MM.1S (cell line): ENCODE results near the gene DNAI2.
A peak's percentile ranks its signal among the peaks of the same experiment; 100 is the strongest.

Experiments used
- DNase-seq: peaks from one replicate; pipeline ENCODE4 v3.0.0-alpha.2; 2015
- H2AFZ ChIP-seq: fragments of 300-600 bp; sonication (generic); 2 replicates; pipeline ENCODE4 v1.6.0; 2016; ENCODE audit warnings: antibody characterized with exemption, low read length
- H3F3A ChIP-seq: fragments of 300-600 bp; sonication (generic); 2 replicates; pipeline ENCODE4 v1.6.1; 2016; ENCODE audit warnings: mild to moderate bottlenecking, antibody characterized with exemption, low read length, moderate library complexity, mixed read lengths; ENCODE audit not compliant: insufficient read depth
- H3K27ac ChIP-seq: fragments of 300-600 bp; sonication (generic); 2 replicates; pipeline ENCODE4 v1.5.1; 2016; ENCODE audit warnings: mild to moderate bottlenecking, low read length
- H3K27me3 ChIP-seq: fragments of 300-600 bp; sonication (generic); replicated peaks from 2 replicates; pipeline ENCODE4 v1.6.0; 2016; ENCODE audit warnings: low read length; ENCODE audit not compliant: insufficient read depth
- H3K36me3 ChIP-seq: fragments of 300-600 bp; sonication (generic); replicated peaks from 2 replicates; pipeline ENCODE4 v1.6.1; 2016; ENCODE audit warnings: mild to moderate bottlenecking, low read length, mixed read lengths; ENCODE audit not compliant: insufficient read depth
- H3K4me1 ChIP-seq: fragments of 300-600 bp; sonication (generic); 2 replicates; pipeline ENCODE4 v1.6.1; 2016; ENCODE audit warnings: low read length, mixed read lengths
- H3K4me2 ChIP-seq: fragments of 300-600 bp; sonication (generic); 2 replicates; pipeline ENCODE4 v1.6.0; 2016; ENCODE audit warnings: low read depth, low read length
- H3K4me3 ChIP-seq: fragments of 300-600 bp; sonication (generic); 2 replicates; pipeline ENCODE4 v1.5.1; 2016; ENCODE audit warnings: low read length, mixed read lengths
- H3K79me2 ChIP-seq: fragments of 300-600 bp; sonication (generic); 2 replicates; pipeline ENCODE4 v1.6.1; 2016; ENCODE audit warnings: mixed run types, low read length, mixed read lengths
- H3K9ac ChIP-seq: fragments of 300-600 bp; sonication (generic); 2 replicates; pipeline ENCODE4 v1.6.1; 2016; ENCODE audit warnings: low read length, mixed read lengths
- H3K9me2 ChIP-seq: fragments of 300-600 bp; sonication (generic); replicated peaks from 2 replicates; pipeline ENCODE4 v1.6.1; 2016; ENCODE audit warnings: mild to moderate bottlenecking, low read length, mixed read lengths; ENCODE audit not compliant: insufficient read depth
- H3K9me3 ChIP-seq: fragments of 300-600 bp; sonication (generic); replicated peaks from 2 replicates; pipeline ENCODE4 v1.6.1; 2016; ENCODE audit warnings: mild to moderate bottlenecking, low read length, mixed read lengths; ENCODE audit not compliant: insufficient read depth
- H4K20me1 ChIP-seq: fragments of 300-600 bp; sonication (generic); 2 replicates; pipeline ENCODE4 v1.6.1; 2016; ENCODE audit warnings: mild to moderate bottlenecking, low read length, moderate library complexity, mixed read lengths; ENCODE audit not compliant: insufficient read depth
- CTCF ChIP-seq: fragments of 300-600 bp; sonication (generic); IDR thresholded peaks from 2 replicates; pipeline ENCODE4 v1.5.1; 2016; ENCODE audit warnings: antibody characterized with exemption, low read length, mixed read lengths
- EZH2 ChIP-seq: fragments of 300-600 bp; sonication (generic); optimal IDR thresholded peaks from 2 replicates; pipeline ENCODE3; 2017; ENCODE audit warnings: low read depth, mild to moderate bottlenecking, antibody characterized with exemption, low read length, mixed read lengths
- EZH2phosphoT487 ChIP-seq: fragments of 300-600 bp; sonication (generic); IDR thresholded peaks from 2 replicates; pipeline ENCODE4 v1.6.1; 2018; ENCODE audit warnings: antibody characterized with exemption, low read length

The DNAI2 gene

GRCh38 chr17:74231928-74232907 lies 41.8 kb upstream of the DNAI2 start:
- Histone ChIP-seq H3F3A (no peaks in the 10 kb centered on the region), H3K9me3 (no peaks in the 10 kb centered on the region), H4K20me1 (no peaks in the 10 kb centered on the region), H3K9ac (no peak overlapping the region), H3K36me3 (no peaks in the 10 kb centered on the region), H3K27ac (no peak overlapping the region), H3K27me3 (peaks cover 44% of the 10 kb centered on the region), H3K4me3 (no peak overlapping the region), H3K4me2 (no peak overlapping the region), H2AFZ (no peak overlapping the region), H3K79me2 (no peaks in the 10 kb centered on the region), H3K9me2 (no peaks in the 10 kb centered on the region), H3K4me1 (no peaks in the 10 kb centered on the region)
- no peak for DNase-seq
- no peak for TF ChIP-seq EZH2phosphoT487
- no peak for TF ChIP-seq CTCF
- TF ChIP-seq EZH2 = no peak

DNA sequence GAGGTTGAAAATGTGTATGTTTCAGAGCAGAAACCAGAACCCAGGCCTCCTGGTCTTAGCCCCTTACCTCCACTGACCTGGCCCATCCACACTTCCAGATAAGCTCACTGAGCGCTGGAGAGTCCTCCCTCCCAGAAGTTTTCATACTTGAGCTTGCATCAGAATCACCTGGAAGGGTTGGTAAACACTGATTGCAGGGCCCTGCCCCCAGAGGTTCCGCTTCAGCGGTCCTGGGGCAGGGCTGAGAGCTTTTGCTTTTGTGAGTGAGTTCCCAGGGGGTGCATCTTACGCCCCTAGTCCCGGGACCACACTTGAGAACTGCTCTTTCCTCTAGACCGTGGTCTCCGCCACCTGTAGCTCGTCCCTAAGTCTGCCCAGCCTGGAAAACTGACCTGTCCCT lies 40.1 kb upstream of the DNAI2 start:
- Histone ChIP-seq H3F3A (no peaks in the 10 kb centered on the region), H3K4me3 (no peak overlapping the region), H3K79me2 (no peaks in the 10 kb centered on the region), H3K27me3 (peaks cover 43% of the 10 kb centered on the region), H3K4me2 (no peak overlapping the region), H3K27ac (no peak overlapping the region), H4K20me1 (no peaks in the 10 kb centered on the region), H3K9me3 (no peaks in the 10 kb centered on the region), H3K4me1 (no peaks in the 10 kb centered on the region), H2AFZ (no peak overlapping the region), H3K36me3 (no peaks in the 10 kb centered on the region), H3K9me2 (no peaks in the 10 kb centered on the region), H3K9ac (no peak overlapping the region)
- DNase-seq = no peak
- no peak for TF ChIP-seq CTCF
- no peak for TF ChIP-seq EZH2
- TF ChIP-seq EZH2phosphoT487 = no peak

GRCh38 chr17:74234486-74234885 lies 39.5 kb upstream of the DNAI2 start:
- Histone ChIP-seq H3K9ac (no peak overlapping the region), H3K79me2 (no peaks in the 10 kb centered on the region), H3F3A (no peaks in the 10 kb centered on the region), H3K4me3 (peak overlapping the region; percentile 34; the same call in 1 of the 2 replicates), H3K9me2 (no peaks in the 10 kb centered on the region), H2AFZ (no peak overlapping the region), H3K27me3 (peaks cover 46% of the 10 kb centered on the region), H3K27ac (no peak overlapping the region), H3K36me3 (no peaks in the 10 kb centered on the region), H3K9me3 (no peaks in the 10 kb centered on the region), H3K4me1 (no peaks in the 10 kb centered on the region), H4K20me1 (no peaks in the 10 kb centered on the region), H3K4me2 (peak overlapping the region; percentile 64)
- DNase-seq = no peak
- TF ChIP-seq EZH2phosphoT487 (no peak), CTCF (no peak), EZH2 (no peak)
